GM12875 (cell line): ENCODE data around the gene TMPRSS11A.

Experiments used
- H3K4me3 ChIP-seq: one replicate; pipeline ENCODE4 v1.5.1; 2011; ENCODE audit warnings: low read depth, low read length, control low read depth
- TF ChIP-seq, protein P1 (sequence below): IDR thresholded peaks from 2 replicates; pipeline ENCODE4 v1.5.1; 2011; ENCODE audit warnings: low read depth, mild to moderate bottlenecking, control low read depth, inconsistent platforms, low read length, moderate library complexity, borderline replicate concordance; ENCODE audit not compliant: insufficient read depth

Gene TMPRSS11A

GRCh38 chr4:67963356-67963755 lies at the start of gene TMPRSS11A:
TSS of gene TMPRSS11A (minus strand) at chr4:67963493. CDS start at chr4:67963393, 100 bp downstream.
- TF ChIP-seq, protein P1, sequence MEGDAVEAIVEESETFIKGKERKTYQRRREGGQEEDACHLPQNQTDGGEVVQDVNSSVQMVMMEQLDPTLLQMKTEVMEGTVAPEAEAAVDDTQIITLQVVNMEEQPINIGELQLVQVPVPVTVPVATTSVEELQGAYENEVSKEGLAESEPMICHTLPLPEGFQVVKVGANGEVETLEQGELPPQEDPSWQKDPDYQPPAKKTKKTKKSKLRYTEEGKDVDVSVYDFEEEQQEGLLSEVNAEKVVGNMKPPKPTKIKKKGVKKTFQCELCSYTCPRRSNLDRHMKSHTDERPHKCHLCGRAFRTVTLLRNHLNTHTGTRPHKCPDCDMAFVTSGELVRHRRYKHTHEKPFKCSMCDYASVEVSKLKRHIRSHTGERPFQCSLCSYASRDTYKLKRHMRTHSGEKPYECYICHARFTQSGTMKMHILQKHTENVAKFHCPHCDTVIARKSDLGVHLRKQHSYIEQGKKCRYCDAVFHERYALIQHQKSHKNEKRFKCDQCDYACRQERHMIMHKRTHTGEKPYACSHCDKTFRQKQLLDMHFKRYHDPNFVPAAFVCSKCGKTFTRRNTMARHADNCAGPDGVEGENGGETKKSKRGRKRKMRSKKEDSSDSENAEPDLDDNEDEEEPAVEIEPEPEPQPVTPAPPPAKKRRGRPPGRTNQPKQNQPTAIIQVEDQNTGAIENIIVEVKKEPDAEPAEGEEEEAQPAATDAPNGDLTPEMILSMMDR: no peak
- H3K4me3 ChIP-seq: no peak within 1 kb of the TSS

GRCh38 chr4:68011684-68012083 lies 48.4 kb upstream of the TMPRSS11A start:
- TF ChIP-seq, protein P1: no peak

GRCh38 chr4:68002906-68003305 lies 39.6 kb upstream of the TMPRSS11A start:
- H3K4me3 ChIP-seq: no peak overlapping the region
- TF ChIP-seq, protein P1: no peak

More at GRCh38 chr4:68011684-68012083, 48.4 kb upstream of the TMPRSS11A start:
- H3K4me3 ChIP-seq: no peak overlapping the region

GRCh38 chr4:67996127-67996526 lies 32.8 kb upstream of the TMPRSS11A start:
- no peak overlapping the region for H3K4me3 ChIP-seq
- TF ChIP-seq, protein P1: no peak

DNA sequence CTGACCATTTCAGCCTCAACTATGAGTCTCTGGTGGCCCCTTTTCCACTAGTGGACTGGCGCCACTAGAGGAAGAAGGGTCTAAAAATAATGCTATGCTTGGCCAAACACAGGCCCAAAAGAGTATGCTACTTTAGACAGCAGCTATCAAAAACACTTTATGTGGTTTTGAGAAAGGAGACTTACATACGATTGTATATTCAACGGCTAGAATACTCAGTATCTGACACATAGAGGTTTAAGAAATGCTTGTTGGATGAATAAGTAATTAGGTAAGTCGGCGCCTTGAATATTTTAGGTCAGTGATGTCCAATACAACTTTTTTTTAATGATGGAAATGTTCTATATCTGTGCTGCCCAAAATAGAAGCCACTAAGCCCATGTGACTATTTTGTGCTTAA lies 25.7 kb upstream of the TMPRSS11A start:
- TF ChIP-seq, protein P1: no peak
- H3K4me3 ChIP-seq: no peak overlapping the region

DNA sequence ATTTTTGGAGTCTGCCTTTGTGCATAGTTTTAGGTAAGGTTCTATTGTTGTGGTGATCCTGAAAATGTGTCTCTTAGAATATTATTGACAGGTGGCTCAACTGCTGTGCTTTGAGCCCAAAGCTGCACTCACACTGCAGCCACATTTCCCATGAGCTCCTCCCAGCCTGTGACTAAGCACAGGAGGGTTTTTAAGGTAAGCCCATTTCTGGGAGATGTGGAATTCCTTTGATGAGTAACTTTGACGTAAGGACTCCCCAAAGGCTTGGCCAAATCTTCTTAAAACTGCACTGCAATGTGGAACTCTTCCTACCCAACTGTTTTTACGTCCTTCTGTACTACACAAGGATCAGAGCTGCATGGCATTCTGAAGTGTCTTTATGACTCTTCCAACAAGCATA lies 20.0 kb upstream of the TMPRSS11A start:
- TF ChIP-seq, protein P1: no peak
- no peak overlapping the region for H3K4me3 ChIP-seq

DNA sequence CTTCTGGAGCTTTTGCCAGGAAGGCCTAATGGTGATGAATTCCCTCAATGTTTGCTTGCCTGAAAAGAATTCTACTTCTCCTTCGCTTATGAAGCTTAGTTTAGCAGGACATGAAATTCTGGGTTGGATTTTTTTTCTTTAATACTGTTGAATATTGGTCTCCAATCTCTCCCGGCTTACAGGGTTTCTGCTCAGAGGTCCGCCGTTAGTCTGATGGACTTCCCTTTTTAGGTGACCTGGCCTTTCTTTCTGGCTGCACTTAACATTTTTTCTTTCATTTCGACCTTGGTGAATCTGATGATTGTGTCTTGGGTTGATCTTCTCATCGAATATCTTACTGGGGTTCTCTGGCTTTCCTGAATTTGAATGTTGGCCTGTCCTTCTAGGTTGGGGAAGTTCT lies 17.2 kb upstream of the TMPRSS11A start:
- no peak overlapping the region for H3K4me3 ChIP-seq
- TF ChIP-seq, protein P1: no peak
